Measurements from ENCODE around the gene HGFAC.

Gene HGFAC

GRCh38 chr4:3411676-3412075 is 30.1 kb upstream of the HGFAC start:
- no peak for DNase-seq

DNA sequence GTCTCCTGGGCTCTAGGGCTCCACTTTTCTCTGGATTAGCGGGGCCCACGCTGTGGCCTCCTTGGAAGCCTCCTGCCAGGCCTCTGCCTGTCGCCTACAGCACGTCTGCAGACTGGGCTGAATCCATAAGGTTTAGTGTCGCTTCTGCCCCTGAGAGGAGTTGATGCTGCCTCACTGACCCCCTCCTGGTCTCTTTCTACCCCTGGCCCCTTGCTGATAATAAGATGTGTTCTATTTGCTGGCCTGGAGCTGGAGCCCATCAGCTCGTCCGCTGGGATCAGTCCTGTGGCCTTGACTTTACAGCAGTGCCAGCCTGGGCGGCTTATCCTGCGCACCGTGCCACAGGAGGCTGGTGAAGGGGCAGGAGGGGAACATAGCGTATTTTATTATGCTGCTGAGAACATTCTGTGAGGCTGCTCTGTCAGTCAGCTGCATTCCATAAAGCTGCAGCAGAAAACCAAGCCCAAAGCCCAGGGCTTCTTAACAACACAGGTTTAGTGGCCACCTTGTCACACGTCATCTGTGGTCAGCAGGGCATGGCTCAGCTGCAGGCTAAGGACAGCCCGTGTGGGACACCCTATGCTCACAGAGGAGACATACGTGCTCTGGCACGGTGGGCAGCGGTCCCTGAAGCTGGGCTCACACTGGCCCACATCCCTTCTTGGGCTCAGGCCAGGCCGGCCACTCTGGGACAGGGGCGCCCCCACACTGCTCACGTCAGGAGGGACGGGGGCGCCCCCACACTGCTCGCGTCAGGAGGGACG is 29.3 kb upstream of the HGFAC start:
- DNase-seq: no peak

DNA sequence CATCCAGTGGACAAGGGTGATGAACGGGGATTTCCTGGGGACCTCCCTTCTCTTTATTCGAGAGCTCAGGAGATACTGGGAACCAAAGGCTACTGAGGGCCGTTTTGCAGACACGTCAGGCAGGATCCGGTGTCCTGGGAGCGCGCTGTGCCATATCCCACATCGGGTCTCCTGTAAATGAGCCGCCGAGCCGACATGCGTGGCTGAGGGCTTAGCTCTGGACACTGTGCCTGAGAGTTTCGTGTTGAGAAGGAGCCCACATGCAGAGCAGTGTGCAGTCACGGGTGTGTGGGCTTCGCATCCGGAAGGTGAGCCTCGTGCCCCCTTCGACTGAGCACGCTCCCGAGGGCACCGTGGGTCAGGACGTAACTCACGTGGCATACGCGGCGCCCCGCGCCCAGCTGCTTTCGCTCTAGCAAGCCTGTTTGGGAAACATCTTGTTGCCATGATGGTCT is 28.5 kb upstream of the HGFAC start:
- no peak for DNase-seq

GRCh38 chr4:3413675-3414420 is 27.9 kb upstream of the HGFAC start:
- no peak for DNase-seq

- DNase-seq: no peak
These were observed 27.1 kb upstream of the HGFAC start for GRCh38 chr4:3414421-3415279.

- DNase-seq: no peak
These were observed 26.2 kb upstream of the HGFAC start for GRCh38 chr4:3415471-3416141.

DNA sequence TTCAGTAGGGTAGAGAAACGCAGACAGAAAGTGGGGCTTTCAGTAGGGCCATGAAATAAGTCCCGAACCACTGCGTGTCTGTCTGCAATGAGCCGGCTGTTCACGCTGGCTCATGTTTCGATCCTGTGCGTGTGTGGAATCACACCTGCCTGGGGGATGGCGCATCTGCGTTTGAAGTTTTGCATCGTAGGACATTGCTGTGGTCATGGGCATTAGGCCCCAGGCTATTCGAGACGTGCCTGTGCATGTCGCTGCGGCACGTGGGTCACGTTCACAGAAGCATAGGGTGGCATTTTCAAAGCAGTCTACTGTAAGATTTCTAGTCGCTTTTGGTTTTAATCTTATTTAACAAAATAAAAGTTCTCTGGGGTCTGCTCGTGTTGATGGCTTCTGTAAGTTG is 25.5 kb upstream of the HGFAC start:
- no peak for DNase-seq

GRCh38 chr4:3416821-3417221 is 24.9 kb upstream of the HGFAC start:
- no peak for DNase-seq

GRCh38 chr4:3417448-3417847 is 24.3 kb upstream of the HGFAC start:
- DNase-seq: no peak

DNA sequence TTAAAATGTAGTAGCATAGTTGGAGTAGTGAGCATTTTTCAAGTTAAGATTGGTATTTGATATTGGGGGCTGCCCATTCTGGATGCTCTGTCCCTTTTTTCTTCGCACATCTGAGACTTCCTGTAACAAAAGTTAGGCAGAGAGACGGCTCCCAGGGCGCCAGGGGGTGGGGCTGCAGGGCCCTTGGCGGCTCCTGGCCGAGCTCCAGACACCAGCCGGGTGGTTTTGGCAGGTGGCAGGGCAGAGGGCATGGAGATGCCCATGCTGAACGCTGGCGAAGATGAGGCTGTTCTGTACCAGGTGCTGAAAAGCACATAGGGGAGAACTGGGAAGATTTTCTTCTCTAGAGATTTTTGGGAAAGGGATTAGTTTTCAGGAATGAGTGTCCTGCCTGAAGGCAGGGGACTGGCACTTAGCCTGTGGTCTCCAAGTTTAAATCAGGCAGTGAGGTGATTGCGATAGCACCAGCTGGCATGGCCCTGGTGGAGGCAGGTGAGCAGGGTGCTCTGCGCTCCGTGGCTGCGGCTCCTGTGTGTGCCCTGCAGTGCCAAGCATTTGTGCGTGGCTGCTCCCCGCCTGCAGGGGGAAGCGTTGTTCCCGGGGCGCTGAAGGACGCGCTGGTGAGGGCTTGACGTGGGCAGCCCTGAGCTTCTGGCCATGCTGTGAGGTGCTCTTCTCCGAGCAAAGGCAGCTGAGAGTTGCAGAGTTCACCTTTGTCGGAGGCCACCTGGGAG is 23.6 kb upstream of the HGFAC start:
- no peak for DNase-seq

- no peak for DNase-seq
These were observed 21.7 kb upstream of the HGFAC start for GRCh38 chr4:3419836-3420605.

GRCh38 chr4:3420606-3420955 is 21.2 kb upstream of the HGFAC start:
- no peak for DNase-seq

GRCh38 chr4:3420956-3421355 is 20.8 kb upstream of the HGFAC start:
- no peak for DNase-seq

GRCh38 chr4:3421470-3421869 is 20.3 kb upstream of the HGFAC start:
- DNase-seq: no peak

GRCh38 chr4:3422241-3422801 is 19.4 kb upstream of the HGFAC start:
- DNase-seq: no peak

DNA sequence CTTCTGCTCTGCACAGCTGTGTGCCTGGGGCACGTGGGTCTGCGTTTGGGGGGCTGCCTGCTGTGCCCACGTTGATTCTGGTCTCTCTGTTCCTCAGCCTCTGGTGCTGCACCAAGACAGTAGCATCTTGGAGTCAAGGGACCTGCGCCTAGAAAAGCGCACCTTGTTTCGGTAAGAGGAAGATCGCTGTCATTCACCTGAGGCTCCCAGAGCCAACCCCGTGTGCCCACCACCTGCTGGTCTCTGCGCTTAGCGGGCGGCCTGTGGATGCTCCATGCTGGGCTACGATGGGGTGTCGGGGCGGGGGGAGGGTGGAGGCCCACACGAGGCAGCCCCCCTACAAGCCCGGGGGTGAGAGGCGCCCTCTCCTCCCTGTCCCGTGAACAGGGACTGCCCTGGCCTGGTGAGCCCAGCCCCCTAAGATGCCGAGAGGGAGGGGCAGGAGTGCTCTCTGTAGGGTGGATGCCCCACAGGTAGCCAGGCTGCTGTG is 18.9 kb upstream of the HGFAC start:
- DNase-seq: no peak

DNA sequence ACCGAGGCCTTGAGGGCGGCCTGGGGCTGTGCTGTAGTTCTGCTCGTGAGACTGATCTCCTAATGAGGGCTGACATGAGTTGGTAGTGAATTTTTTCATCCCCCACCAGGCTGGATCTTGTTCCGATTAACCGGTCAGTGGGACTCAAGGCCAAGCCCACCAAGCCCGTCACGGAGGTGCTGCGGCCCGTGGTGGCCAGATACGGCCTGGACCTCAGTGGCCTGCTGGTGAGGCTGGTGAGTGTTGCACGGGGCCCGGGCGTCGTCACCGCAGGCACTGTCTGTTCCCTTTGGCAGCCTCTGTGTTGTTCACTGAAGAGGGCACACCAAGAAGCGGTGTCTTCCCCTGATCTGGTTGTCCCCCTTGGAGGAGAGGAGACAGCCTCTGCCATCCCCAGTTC is 18.4 kb upstream of the HGFAC start:
- no peak for DNase-seq

DNA sequence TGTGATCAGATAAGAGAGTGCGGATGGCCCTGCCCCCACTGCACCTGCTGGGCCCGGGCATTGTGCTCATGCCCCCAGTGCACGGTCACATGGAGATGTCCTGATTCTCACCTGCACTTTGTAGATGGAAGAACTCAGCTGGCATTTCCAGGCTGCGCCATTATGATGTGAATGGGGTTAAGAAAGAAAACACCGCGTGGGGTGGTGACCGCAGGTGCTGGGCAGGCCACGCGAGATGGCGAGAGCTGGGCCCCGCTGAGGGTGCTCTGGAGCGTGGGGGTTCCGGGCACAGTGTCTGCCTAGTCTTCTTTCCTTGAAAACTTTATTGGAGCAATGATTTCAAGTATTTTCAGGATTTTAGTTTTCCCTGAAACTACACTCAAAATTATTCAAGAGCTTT is 17.8 kb upstream of the HGFAC start:
- DNase-seq: no peak

DNA sequence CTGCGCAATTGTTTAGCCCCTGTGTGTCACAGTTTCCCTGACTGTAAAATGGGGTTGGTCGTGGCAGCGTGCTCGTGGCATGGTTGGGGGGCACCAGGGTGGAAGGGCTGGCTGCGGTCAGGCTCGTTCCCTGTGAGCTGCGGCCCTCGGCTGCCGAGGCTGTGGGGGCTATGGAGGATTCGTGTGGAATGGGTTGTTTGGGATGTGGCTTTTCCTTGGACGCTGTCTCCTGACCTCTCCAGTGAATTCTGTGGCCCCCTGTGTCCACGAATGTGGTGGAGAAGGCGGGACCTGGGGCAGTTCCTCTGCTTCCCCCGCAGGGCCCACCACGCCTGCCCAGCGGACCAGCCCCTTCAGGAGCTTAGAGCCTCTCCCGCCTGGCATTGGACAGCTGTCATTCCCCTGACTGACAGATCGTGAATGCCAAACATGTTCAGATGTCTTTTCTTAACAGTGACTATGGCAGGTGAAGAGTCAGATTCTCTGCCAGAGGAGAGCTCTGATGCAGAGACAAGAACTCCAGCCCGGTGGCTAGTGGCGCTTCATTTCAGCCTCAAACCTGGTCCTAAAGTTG is 17.2 kb upstream of the HGFAC start:
- no peak for DNase-seq

DNA sequence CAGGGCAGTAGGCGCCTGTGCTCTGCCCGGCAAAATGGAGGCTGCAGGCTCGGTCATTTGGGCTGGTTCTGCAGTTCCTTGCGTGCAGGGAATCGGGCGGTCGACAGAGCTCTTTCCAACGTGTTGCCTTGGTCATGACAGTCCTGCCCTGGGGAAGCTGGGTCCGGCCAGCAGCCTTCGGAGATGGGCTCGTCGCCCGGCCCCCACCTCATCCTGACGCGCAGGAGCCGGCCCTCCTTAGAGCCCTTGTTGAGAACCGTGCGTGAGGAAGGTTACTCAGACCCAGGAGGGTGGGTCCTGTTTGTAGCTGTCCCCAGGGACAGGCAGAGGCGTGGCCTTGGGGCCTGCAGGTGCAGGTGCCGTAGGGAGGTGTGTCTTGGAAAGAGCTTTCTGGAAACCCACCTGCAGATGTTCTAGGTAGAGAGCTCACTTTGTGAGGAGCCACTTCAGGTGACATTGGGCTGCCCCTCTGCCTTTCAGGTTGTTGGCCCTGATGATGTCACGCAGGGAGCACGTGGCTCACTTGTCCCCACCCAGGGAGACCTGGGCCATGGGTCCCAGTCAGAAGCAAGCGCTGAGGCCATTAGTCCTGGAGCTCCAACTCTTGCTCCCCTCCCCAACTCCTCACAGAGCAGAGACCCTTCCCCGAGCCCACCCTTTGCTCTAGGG is 15.2 kb upstream of the HGFAC start:
- no peak for DNase-seq

Data from CD4-positive, alpha-beta T cell treated with Interleukin-17A for 1 hour (primary cell).